GM06990 (cell line): Measurements from ENCODE around the gene CYP4F22.
A peak's percentile ranks its signal among the peaks of the same experiment; 100 is the strongest.
"Not testable (repeated sequence)": the region's sequence is repeated elsewhere in the genome, so short reads cannot be mapped to it uniquely, and the experiment has no call there.

Source experiments
- DNase-seq: peaks from one replicate; pipeline ENCODE4 v3.0.0-alpha.2; 2011; ENCODE audit not compliant: insufficient read length; ENCODE audit errors: extremely low read depth
- H3K27me3 ChIP-seq: replicated peaks from 2 replicates; pipeline ENCODE4 v1.6.0; 2011; ENCODE audit warnings: low read length; ENCODE audit not compliant: control insufficient read depth, insufficient read depth
- H3K36me3 ChIP-seq: 2 replicates; pipeline ENCODE4 v1.5.1; 2011; ENCODE audit warnings: low read length; ENCODE audit not compliant: control insufficient read depth, insufficient read depth
- H3K4me3 ChIP-seq: replicated peaks from 2 replicates; pipeline ENCODE4 v1.5.1; 2011; ENCODE audit warnings: low read depth, mild to moderate bottlenecking, control low read depth, low read length
- CTCF ChIP-seq: IDR thresholded peaks from 2 replicates; pipeline ENCODE4 v1.5.1; 2011; ENCODE audit warnings: low read length, control low read depth, mild to moderate bottlenecking, inconsistent platforms; ENCODE audit not compliant: insufficient read depth, poor library complexity, severe bottlenecking

Gene CYP4F22

GRCh38 chr19:15475611-15476010 lies 32.7 kb upstream of the CYP4F22 start:
- TF ChIP-seq CTCF, result no peak
- Histone ChIP-seq H3K27me3 (no peaks in the 10 kb centered on the region), H3K36me3 (no peaks in the 10 kb centered on the region), H3K4me3 (no peak overlapping the region)
- no peak for DNase-seq

GRCh38 chr19:15476325-15476724 lies 32.0 kb upstream of the CYP4F22 start:
- H3K27me3 ChIP-seq, result no peaks in the 10 kb centered on the region
- TF ChIP-seq CTCF, result no peak
- no peak for DNase-seq
- H3K4me3 ChIP-seq, result no peak overlapping the region
- H3K36me3 ChIP-seq, result no peaks in the 10 kb centered on the region

- Histone ChIP-seq H3K36me3 (no peaks in the 10 kb centered on the region), H3K27me3 (no peaks in the 10 kb centered on the region), H3K4me3 (no peak within 1 kb of the TSS)
- no peak for DNase-seq
- TF ChIP-seq CTCF, result peak; percentile 31
Measured at GRCh38 chr19:15479391-15480345, 28.7 kb upstream of the CYP4F22 start, which contains the start of gene PGLYRP2. Gene PGLYRP2, minus strand, starts transcription at chr19:15479501. Its CDS starts 130 bp downstream, at chr19:15479371.

- DNase-seq, H3K27me3 ChIP-seq, H3K4me3 ChIP-seq, H3K36me3 ChIP-seq: not testable (repeated sequence)
Measured at GRCh38 chr19:15480996-15481395, 27.3 kb upstream of the CYP4F22 start.

- H3K4me3 ChIP-seq, H3K27me3 ChIP-seq, H3K36me3 ChIP-seq, DNase-seq: not testable (repeated sequence)
Measured at GRCh38 chr19:15485768-15486167, 22.6 kb upstream of the CYP4F22 start.

- no peaks in the 10 kb centered on the region for H3K27me3 ChIP-seq
- H3K4me3 ChIP-seq, result no peak overlapping the region
- H3K36me3 ChIP-seq, result no peaks in the 10 kb centered on the region
- DNase-seq, result no peak
- no peak for TF ChIP-seq CTCF
Measured at GRCh38 chr19:15487038-15487437, 21.3 kb upstream of the CYP4F22 start.
